ENCODE data around the gene ITIH6. TPM values are rescaled to one million over a fixed set of nuclear protein-coding genes. Genes with fewer than 3 reads are reported as not detected.
"Not testable (repeated sequence)": the region's sequence is repeated elsewhere in the genome, so short reads cannot be mapped to it uniquely, and the experiment has no call there.

The ITIH6 gene, protein sequence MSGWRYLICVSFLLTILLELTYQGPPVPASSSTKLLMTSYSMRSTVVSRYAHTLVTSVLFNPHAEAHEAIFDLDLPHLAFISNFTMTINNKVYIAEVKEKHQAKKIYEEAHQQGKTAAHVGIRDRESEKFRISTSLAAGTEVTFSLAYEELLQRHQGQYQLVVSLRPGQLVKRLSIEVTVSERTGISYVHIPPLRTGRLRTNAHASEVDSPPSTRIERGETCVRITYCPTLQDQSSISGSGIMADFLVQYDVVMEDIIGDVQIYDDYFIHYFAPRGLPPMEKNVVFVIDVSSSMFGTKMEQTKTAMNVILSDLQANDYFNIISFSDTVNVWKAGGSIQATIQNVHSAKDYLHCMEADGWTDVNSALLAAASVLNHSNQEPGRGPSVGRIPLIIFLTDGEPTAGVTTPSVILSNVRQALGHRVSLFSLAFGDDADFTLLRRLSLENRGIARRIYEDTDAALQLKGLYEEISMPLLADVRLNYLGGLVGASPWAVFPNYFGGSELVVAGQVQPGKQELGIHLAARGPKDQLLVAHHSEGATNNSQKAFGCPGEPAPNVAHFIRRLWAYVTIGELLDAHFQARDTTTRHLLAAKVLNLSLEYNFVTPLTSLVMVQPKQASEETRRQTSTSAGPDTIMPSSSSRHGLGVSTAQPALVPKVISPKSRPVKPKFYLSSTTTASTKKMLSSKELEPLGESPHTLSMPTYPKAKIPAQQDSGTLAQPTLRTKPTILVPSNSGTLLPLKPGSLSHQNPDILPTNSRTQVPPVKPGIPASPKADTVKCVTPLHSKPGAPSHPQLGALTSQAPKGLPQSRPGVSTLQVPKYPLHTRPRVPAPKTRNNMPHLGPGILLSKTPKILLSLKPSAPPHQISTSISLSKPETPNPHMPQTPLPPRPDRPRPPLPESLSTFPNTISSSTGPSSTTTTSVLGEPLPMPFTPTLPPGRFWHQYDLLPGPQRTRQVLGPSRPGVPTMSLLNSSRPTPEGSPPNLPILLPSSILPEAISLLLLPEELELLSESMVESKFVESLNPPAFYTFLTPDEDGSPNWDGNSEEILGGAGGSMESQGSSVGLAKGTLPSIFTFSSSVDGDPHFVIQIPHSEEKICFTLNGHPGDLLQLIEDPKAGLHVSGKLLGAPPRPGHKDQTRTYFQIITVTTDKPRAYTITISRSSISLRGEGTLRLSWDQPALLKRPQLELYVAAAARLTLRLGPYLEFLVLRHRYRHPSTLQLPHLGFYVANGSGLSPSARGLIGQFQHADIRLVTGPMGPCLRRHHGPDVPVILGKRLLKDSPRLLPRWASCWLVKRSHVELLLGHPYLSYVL
- not detected for polyA plus RNA-seq (2013, experiment 1 of 2)
- not detected for polyA plus RNA-seq (2013, experiment 2 of 2)

DNA sequence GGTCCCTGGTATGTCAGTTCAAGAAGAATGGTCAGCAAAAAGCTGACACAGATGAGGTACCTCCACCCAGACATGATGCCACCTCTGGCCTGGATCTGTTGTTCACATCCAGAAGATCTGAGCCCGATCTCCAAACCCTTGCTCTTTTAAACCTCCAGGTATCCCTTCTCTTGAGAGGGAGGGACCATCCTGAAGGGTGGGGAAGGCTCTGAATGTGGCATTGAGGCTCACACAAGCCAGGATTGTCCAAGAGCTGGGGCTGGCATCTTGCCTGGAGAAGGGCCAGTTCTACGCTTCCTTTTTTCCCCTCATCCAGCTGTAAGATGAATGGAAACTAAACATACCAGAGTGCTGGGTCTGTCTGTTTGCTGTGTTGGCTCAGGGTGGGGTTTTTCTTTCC, at the start of gene ITIH6:
Gene ITIH6, minus strand, starts transcription at position 119 of the 400 bp plus-strand sequence. Its CDS starts 45 bp downstream, at position 74.
- Histone ChIP-seq H3K36me3 (ENCODE audit: control insufficient read depth, insufficient read depth, low read length) (no peaks in the 10 kb centered on the region), H3K27ac (ENCODE audit: low read depth, low read length, severe bottlenecking) (no peak within 1 kb of the TSS), H3K4me3 (ENCODE audit: extremely low read depth, insufficient read depth, low read length, poor library complexity, severe bottlenecking) (no peak within 1 kb of the TSS), H3K4me1 (ENCODE audit: control insufficient read depth, insufficient read depth, low read length, poor library complexity, severe bottlenecking) (no peaks in the 10 kb centered on the region), H3K9me3 (ENCODE audit: control insufficient read depth, low read length) (no peaks in the 10 kb centered on the region)
- no CpG with 5 or more reads among the region's 2 CpGs for WGBS, 2 experiments (ENCODE audit: insufficient coverage in 2 of 2)

DNA sequence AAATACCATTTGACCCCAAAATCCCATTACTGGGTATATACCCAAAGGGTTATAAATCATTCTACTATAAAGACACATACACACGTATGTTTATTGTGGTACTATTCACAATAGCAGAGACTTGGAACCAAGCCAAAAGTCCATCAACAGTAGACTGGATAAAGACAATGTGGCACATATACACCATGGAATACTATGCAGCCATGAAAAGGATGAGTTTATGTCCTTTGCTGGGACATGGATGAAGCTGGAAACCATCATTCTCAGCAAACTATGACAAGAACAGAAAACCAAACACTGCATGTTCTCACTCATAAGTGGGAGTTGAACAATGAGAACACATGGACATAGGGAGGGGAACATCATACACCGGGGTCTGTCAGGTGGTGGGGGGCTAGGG, 49.6 kb upstream of the ITIH6 start:
- H3K4me3 ChIP-seq (ENCODE audit: extremely low read depth, insufficient read depth, low read length, poor library complexity, severe bottlenecking); H3K36me3 ChIP-seq (ENCODE audit: control insufficient read depth, insufficient read depth, low read length); H3K4me1 ChIP-seq (ENCODE audit: control insufficient read depth, insufficient read depth, low read length, poor library complexity, severe bottlenecking); H3K27ac ChIP-seq (ENCODE audit: low read depth, low read length, severe bottlenecking); H3K9me3 ChIP-seq (ENCODE audit: control insufficient read depth, low read length): not testable (repeated sequence)
- WGBS, 2 experiments (ENCODE audit: insufficient coverage in 2 of 2) = no CpG with 5 or more reads among the region's 2 CpGs

DNA sequence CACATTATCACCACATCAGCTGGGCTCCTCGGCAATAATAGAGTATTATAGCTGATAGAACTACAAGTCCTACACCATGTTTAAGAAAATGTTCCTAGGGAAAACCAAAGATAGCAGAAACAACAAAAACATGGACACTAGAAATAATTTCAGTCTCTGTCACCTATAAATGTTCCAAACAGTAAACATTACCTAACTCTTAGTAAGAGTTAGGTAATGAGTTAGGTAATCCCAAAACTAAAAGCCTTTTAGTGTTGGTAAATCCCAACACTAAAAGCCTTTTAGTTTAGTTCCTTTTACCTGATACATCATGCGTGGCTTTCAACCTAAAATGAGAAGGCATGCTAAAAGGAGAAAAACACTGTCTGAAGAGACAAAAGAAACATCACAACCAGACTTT, 45.0 kb upstream of the ITIH6 start:
- no CpG with 5 or more reads among the region's 2 CpGs for WGBS, 2 experiments (ENCODE audit: insufficient coverage in 2 of 2)
- H3K27ac ChIP-seq (ENCODE audit: low read depth, low read length, severe bottlenecking) = no peak overlapping the region
- H3K9me3 ChIP-seq (ENCODE audit: control insufficient read depth, low read length) = no peaks in the 10 kb centered on the region
- H3K36me3 ChIP-seq (ENCODE audit: control insufficient read depth, insufficient read depth, low read length) = no peaks in the 10 kb centered on the region
- no peaks in the 10 kb centered on the region for H3K4me1 ChIP-seq (ENCODE audit: control insufficient read depth, insufficient read depth, low read length, poor library complexity, severe bottlenecking)
- H3K4me3 ChIP-seq (ENCODE audit: extremely low read depth, insufficient read depth, low read length, poor library complexity, severe bottlenecking) = no peak overlapping the region

DNA sequence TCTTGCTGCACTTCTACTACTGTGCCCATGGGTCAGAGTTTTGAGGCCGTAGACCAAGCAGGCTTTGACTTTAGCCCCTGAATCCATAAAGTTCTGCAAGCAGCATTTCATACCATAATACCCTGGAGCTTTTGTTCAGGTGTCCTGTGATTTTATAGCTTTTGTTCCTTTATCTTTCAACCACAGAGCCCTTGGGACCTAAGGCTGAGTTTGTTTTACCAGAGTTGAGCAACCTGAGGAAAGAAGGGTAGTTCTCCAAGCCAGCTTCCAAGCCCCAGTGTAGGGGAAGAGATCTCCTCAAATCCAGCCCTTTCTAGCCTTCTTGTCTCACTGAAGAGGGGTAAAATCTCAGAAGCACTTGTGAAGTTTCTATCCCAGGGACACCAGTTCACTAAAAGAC, 44.6 kb upstream of the ITIH6 start:
- Histone ChIP-seq H3K4me1 (ENCODE audit: control insufficient read depth, insufficient read depth, low read length, poor library complexity, severe bottlenecking) (no peaks in the 10 kb centered on the region), H3K27ac (ENCODE audit: low read depth, low read length, severe bottlenecking) (no peak overlapping the region), H3K9me3 (ENCODE audit: control insufficient read depth, low read length) (no peaks in the 10 kb centered on the region), H3K36me3 (ENCODE audit: control insufficient read depth, insufficient read depth, low read length) (no peaks in the 10 kb centered on the region), H3K4me3 (ENCODE audit: extremely low read depth, insufficient read depth, low read length, poor library complexity, severe bottlenecking) (no peak overlapping the region)
- WGBS, 2 experiments (ENCODE audit: insufficient coverage in 2 of 2) = no CpG with 5 or more reads among the region's 1 CpG

DNA sequence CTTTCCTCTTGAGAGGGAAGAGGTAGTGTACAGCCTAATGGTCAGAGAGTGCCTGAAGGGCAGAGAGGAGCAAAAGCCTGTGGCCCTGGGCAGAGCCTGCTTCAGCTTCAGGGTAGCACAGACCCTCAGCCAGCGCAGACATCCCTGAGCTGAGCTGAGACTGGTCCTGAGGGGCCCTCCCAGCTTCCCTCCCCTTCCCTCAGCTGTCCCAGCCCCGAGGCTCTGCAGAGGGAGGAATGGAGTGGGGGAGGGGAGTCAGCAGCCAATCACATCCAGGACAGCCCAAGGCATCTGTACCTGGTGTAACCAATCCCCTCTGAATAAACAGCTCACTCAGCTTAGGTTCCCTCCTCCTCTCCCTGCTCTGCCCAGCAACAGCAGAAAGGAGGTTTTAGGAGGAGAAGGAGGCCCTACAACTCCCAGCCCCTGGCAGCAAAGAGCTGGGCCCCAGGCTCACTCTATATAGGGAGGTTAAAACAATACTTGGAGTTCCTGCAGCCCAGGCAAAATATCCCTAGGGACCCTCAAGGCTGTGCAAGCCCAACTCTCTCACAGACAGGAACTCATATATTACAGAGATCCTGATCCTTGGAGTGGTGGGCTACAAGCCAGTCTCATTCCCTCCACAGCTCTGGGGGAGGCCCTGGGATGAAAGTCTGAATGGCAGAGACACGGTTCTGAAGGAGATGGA, 43.3 kb upstream of the ITIH6 start:
- not testable (repeated sequence) for H3K9me3 ChIP-seq (ENCODE audit: control insufficient read depth, low read length); H3K4me1 ChIP-seq (ENCODE audit: control insufficient read depth, insufficient read depth, low read length, poor library complexity, severe bottlenecking); H3K4me3 ChIP-seq (ENCODE audit: extremely low read depth, insufficient read depth, low read length, poor library complexity, severe bottlenecking); H3K36me3 ChIP-seq (ENCODE audit: control insufficient read depth, insufficient read depth, low read length)
- no CpG with 5 or more reads among the region's 3 CpGs for WGBS, 2 experiments (ENCODE audit: insufficient coverage in 2 of 2)
- peak overlapping the region; percentile 36 for H3K27ac ChIP-seq (ENCODE audit: low read depth, low read length, severe bottlenecking)

DNA sequence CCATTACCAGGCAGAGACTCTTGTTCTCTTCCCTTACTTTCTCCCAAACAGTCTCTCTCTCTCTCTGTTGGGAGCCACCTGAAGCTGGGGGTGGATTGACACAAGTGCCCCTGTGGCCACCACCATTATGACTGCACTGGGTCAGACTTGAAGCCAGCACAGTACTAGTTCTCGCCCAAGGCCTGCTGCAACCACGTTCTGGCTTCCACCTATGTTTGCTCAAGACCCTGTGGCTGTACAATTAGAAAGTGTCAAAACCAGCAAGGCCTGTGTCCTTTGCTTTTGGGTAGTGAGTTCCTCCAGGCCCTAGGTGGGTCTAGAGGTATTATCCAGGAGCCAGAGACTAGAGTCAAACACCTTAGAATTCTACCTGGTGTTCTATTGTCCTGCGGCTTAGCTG, 40.5 kb upstream of the ITIH6 start:
- H3K36me3 ChIP-seq (ENCODE audit: control insufficient read depth, insufficient read depth, low read length) = no peaks in the 10 kb centered on the region
- WGBS, 2 experiments (ENCODE audit: insufficient coverage in 2 of 2) = 80% methylated on average over 1 of the region's 3 CpGs; no CpG with 5 or more reads in 1 of the 2 experiments
- no peak overlapping the region for H3K27ac ChIP-seq (ENCODE audit: low read depth, low read length, severe bottlenecking)
- H3K4me1 ChIP-seq (ENCODE audit: control insufficient read depth, insufficient read depth, low read length, poor library complexity, severe bottlenecking) = no peaks in the 10 kb centered on the region
- no peak overlapping the region for H3K4me3 ChIP-seq (ENCODE audit: extremely low read depth, insufficient read depth, low read length, poor library complexity, severe bottlenecking)
- H3K9me3 ChIP-seq (ENCODE audit: control insufficient read depth, low read length) = no peaks in the 10 kb centered on the region

DNA sequence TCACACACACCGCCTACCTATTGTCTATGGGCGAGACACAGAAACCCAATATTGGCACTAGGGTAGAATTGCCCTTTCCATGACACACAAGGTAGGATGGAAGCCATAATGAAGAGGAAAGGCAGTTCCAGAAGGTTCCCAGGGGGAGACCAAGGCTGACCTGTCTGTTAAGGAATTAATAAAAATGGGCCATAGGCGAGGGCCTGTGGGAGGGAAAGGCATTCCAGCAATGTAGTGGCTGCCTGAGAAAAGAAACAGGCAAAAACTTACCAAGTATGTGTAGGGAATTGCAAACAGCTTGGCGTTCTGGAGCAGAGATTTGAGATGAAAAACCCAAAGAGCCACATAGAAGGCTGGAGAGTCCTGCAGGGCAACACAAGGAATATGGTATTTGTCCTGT, 28.5 kb upstream of the ITIH6 start:
- 71 to 100% methylated on average over 1 to 2 of the region's 4 CpGs for WGBS, 2 experiments (ENCODE audit: insufficient coverage in 2 of 2)
- no peaks in the 10 kb centered on the region for H3K9me3 ChIP-seq (ENCODE audit: control insufficient read depth, low read length)
- no peak overlapping the region for H3K4me3 ChIP-seq (ENCODE audit: extremely low read depth, insufficient read depth, low read length, poor library complexity, severe bottlenecking)
- H3K4me1 ChIP-seq (ENCODE audit: control insufficient read depth, insufficient read depth, low read length, poor library complexity, severe bottlenecking) = peaks cover 3% of the 10 kb centered on the region
- no peak overlapping the region for H3K27ac ChIP-seq (ENCODE audit: low read depth, low read length, severe bottlenecking)
- H3K36me3 ChIP-seq (ENCODE audit: control insufficient read depth, insufficient read depth, low read length) = no peaks in the 10 kb centered on the region

DNA sequence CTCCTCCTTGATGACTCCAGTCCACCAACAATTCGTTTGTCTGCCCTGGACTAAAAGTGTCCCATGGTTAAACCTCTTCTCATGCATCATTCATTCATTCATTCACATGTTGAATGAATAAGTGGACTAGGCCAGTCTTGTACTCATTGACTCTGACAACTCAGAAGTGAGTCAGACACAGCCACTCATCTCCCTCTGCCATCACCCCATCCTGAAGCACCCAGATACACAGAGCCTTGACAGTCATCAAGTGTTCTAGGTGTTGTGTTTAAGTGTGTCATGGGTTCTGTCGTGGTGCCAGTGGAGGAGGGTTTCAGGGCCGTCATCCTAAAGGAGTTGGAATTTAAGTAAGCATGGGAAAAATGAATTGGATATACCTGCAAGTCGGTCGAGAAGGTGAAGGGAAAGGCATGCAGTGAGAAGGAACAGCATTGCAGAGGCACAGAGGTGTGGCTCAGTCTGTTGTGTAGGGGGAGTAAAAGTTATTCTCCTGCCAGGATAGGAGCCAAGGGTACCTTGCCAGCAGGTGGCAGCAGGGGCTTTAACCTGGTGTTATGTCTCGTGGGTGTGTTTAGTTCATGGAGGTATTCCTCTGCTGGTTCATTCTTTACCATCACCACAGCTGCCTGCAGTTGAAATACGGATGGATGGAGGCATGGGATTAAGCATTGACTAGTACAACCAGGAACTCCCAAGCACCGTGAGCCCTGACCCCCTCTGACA, 27.8 kb upstream of the ITIH6 start:
- 91 to 93% methylated on average over 2 to 4 of the region's 8 CpGs for WGBS, 2 experiments (ENCODE audit: insufficient coverage in 2 of 2)
- H3K27ac ChIP-seq (ENCODE audit: low read depth, low read length, severe bottlenecking) = no peak overlapping the region
- peaks cover 3% of the 10 kb centered on the region for H3K4me1 ChIP-seq (ENCODE audit: control insufficient read depth, insufficient read depth, low read length, poor library complexity, severe bottlenecking)
- no peaks in the 10 kb centered on the region for H3K36me3 ChIP-seq (ENCODE audit: control insufficient read depth, insufficient read depth, low read length)
- H3K9me3 ChIP-seq (ENCODE audit: control insufficient read depth, low read length) = no peaks in the 10 kb centered on the region
- H3K4me3 ChIP-seq (ENCODE audit: extremely low read depth, insufficient read depth, low read length, poor library complexity, severe bottlenecking) = no peak overlapping the region

DNA sequence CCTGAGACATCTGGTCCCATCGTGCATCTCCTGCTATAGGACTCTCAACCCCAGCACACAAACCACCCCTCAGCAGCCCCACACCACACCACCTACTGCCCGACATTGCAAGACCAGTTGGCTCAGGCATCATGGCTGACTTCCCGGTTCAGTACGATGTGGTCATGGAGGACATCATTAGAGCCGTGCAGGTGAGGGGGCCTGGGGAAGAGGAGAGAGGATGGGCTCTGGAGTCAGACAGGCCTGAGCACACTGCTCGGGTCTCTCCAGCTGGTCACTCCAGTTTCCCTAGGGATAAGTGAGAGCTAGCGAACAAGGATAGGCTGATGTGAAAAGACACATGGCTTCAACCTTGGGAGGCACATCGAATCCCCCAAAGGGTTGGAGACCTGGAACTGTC, 26.7 kb upstream of the ITIH6 start:
- 98% methylated on average over 4 of the region's 8 CpGs; no CpG with 5 or more reads in 1 of the 2 experiments for WGBS, 2 experiments (ENCODE audit: insufficient coverage in 2 of 2)

More for the DNA sequence above, 26.7 kb upstream of the ITIH6 start:
- Histone ChIP-seq H3K36me3 (ENCODE audit: control insufficient read depth, insufficient read depth, low read length) (no peaks in the 10 kb centered on the region), H3K4me1 (ENCODE audit: control insufficient read depth, insufficient read depth, low read length, poor library complexity, severe bottlenecking) (peaks cover 3% of the 10 kb centered on the region), H3K27ac (ENCODE audit: low read depth, low read length, severe bottlenecking) (no peak overlapping the region), H3K4me3 (ENCODE audit: extremely low read depth, insufficient read depth, low read length, poor library complexity, severe bottlenecking) (no peak overlapping the region), H3K9me3 (ENCODE audit: control insufficient read depth, low read length) (no peaks in the 10 kb centered on the region)

Data from mesodermal cell (in vitro differentiated cells).